Ovary (tissue), 9 donors: ENCODE data around the gene NFATC3. TPM values are rescaled to one million over a fixed set of nuclear protein-coding genes. Genes with fewer than 3 reads are reported as not detected.

ENCODE experiments used
- DNase-seq, 5 donors: peaks; one replicate each; pipeline ENCODE4 v3.0.0-alpha.2; 2019 to 2020
- H3K27ac ChIP-seq, 2 donors: fragments of 200-600 bp; one replicate each; pipeline versions ENCODE4 v1.5.1 to v1.8.0; 2019 to 2022
- H3K27me3 ChIP-seq: fragments of 200-600 bp; one replicate; pipeline ENCODE4 v1.8.0; 2022
- H3K36me3 ChIP-seq: fragments of 200-600 bp; sonication (generic); one replicate; pipeline ENCODE4 v1.5.1; 2019
- H3K4me1 ChIP-seq: one replicate; pipeline ENCODE4 v1.8.1; 2013; ENCODE audit warnings: mild to moderate bottlenecking, moderate library complexity; ENCODE audit not compliant: insufficient read depth
- H3K4me3 ChIP-seq: fragments of 200-600 bp; sonication (generic); one replicate; pipeline ENCODE4 v1.5.1; 2017
- H3K9me3 ChIP-seq, 2 donors: fragments of 200-600 bp in 1 of 2; sonication (generic) in 1 of 2; one replicate each; pipeline versions ENCODE4 v1.5.1 to v1.8.1; 2013 to 2019; ENCODE audit warnings: mild to moderate bottlenecking in 1 of 2, moderate library complexity in 1 of 2
- CTCF ChIP-seq, 3 donors: fragments of 450-650 bp in 2 of 3; fragments of 200-600 bp in 1 of 3; IDR thresholded peaks; one replicate each; pipeline versions ENCODE4 v1.5.1 to v1.8.0; 2016 to 2022; ENCODE audit warnings: antibody characterized with exemption in 3 of 3, mild to moderate bottlenecking in 1 of 3
- EP300 ChIP-seq: sonication (generic); formaldehyde crosslinking; IDR thresholded peaks from one replicate; pipeline ENCODE4 v1.6.1; 2017; ENCODE audit warnings: antibody characterized with exemption
- POLR2A ChIP-seq: fragments of 450-650 bp; IDR thresholded peaks from one replicate; pipeline ENCODE4 v1.6.1; 2017; ENCODE audit warnings: antibody characterized with exemption, mild to moderate bottlenecking, moderate library complexity
- WGBS, 3 donors: extraction: QIAGEN DNeasy Blood & Tissue Kit in 1 of 3; methylation state at CpG; one replicate each; pipeline versions ENCODE4 v1.1.5 to v1.1.7; 2013 to 2017; 5-methylcytosine and 5-hydroxymethylcytosine counted together
- intact Hi-C, 4 donors: fragments of 100-400 bp; cut with DNase I; formaldehyde crosslinking; loops; one replicate each; pipeline versions ENCODE4 v1.11.0 to v1.15.1; 2022 to 2023
- polyA plus RNA-seq, 2 donors: library from polyadenylated mRNA; stranded (reverse); fragments of 200-250 nt in 1 of 2; fragments of 350-450 nt in 1 of 2; fragmentation: Illumina TruSeq in 1 of 2; extraction: RNeasy Lipid Tissue Mini Kit (QIAGEN cat#74804) in 1 of 2; gene quantifications; one replicate each; pipeline ENCODE4 v1.2.3, GENCODE V29; 2013 to 2014
- total RNA-seq, 7 donors: library from RNA; depleted of rRNA in 2 of 7; stranded (reverse); fragments of >200 nt in 2 of 7; fragmentation: NEBNext Ultra II Directional in 3 of 7; extraction: Animal tissue kit (Norgen Biotek cat#: 25700) in 3 of 7; gene quantifications; one replicate each; pipeline versions ENCODE4 v1.1.0 to v1.2.4, GENCODE V29; 2016 to 2023
- donor health status: DM: no; HTN: no; CAD: no; lungs with moderate emphysema.
- donor health status: DM: no; HTN: no; CAD: no.
- donor health status: Bipolar disorder and iron deficiency.
- donor health status: DM: yes; HTN: yes; CAD: no.
- donor health status: DM: no; HTN: no; CAD: no.
- donor health status: DM: yes; HTN: yes; CAD: no.

NFATC3 gene
- total and polyA plus RNA-seq, 9 donors, result 12.5 to 77.1 (median 43.6) TPM

GRCh38 chr16:68041783-68042182, 43.4 kb upstream of the NFATC3 start:
- no peak for DNase-seq
- H3K4me3 ChIP-seq, result no peak overlapping the region
- H3K27me3 ChIP-seq, result no peaks in the 10 kb centered on the region
- H3K36me3 ChIP-seq, result no peaks in the 10 kb centered on the region
- no peak overlapping the region for H3K27ac ChIP-seq
- intact Hi-C loops, result loop anchor here in 2 of 4 donors (5.0 kb wide), 2 partner anchors 49 to 224 kb away; no protein-coding TSS in a partner anchor
- no peaks in the 10 kb centered on the region for H3K9me3 ChIP-seq
- H3K4me1 ChIP-seq, result no peaks in the 10 kb centered on the region
- 88 to 98% (median 95%) methylated on average over 2 of the region's 2 CpGs for WGBS, 3 donors
- TF ChIP-seq EP300, result no peak
- no peak for TF ChIP-seq CTCF (IDR thresholded peaks at IDR 0.05)
- TF ChIP-seq POLR2A, result no peak

GRCh38 chr16:68046106-68046505, 39.1 kb upstream of the NFATC3 start:
- TF ChIP-seq POLR2A (no peak), CTCF (IDR thresholded peaks at IDR 0.05) (no peak), EP300 (no peak)
- peak in 1 of 5 donors; percentile 4 for DNase-seq
- no peak overlapping the region for H3K27ac ChIP-seq
- intact Hi-C loops, result no loop called here
- no peaks in the 10 kb centered on the region for H3K4me1 ChIP-seq
- H3K4me3 ChIP-seq, result no peak overlapping the region
- WGBS, 3 donors, result 64 to 77% (median 75%) methylated on average over 7 of the region's 7 CpGs
- no peaks in the 10 kb centered on the region for H3K36me3 ChIP-seq
- no peaks in the 10 kb centered on the region for H3K9me3 ChIP-seq
- no peaks in the 10 kb centered on the region for H3K27me3 ChIP-seq

GRCh38 chr16:68047987-68048386, 37.2 kb upstream of the NFATC3 start:
- TF ChIP-seq CTCF (IDR thresholded peaks at IDR 0.05) (no peak), EP300 (no peak)
- H3K4me1 ChIP-seq, result no peaks in the 10 kb centered on the region
- no peak overlapping the region for H3K27ac ChIP-seq
- intact Hi-C loops, result no loop called here
- no peak overlapping the region for H3K4me3 ChIP-seq
- H3K9me3 ChIP-seq, result no peaks in the 10 kb centered on the region
- DNase-seq, result no peak
- no peaks in the 10 kb centered on the region for H3K27me3 ChIP-seq
- H3K36me3 ChIP-seq, result no peaks in the 10 kb centered on the region
- WGBS, 3 donors, result 86 to 94% (median 89%) methylated on average over 2 of the region's 2 CpGs

- intact Hi-C loops, result no loop called here
- WGBS, 3 donors, result 93 to 100% (median 95%) methylated on average over 2 of the region's 2 CpGs
- no peaks in the 10 kb centered on the region for H3K9me3 ChIP-seq
- H3K4me3 ChIP-seq, result no peak overlapping the region
- TF ChIP-seq EP300 (no peak), CTCF (IDR thresholded peaks at IDR 0.05) (no peak), POLR2A (no peak)
- no peak overlapping the region for H3K27ac ChIP-seq
- H3K4me1 ChIP-seq, result no peaks in the 10 kb centered on the region
- H3K36me3 ChIP-seq, result no peaks in the 10 kb centered on the region
- H3K27me3 ChIP-seq, result no peaks in the 10 kb centered on the region
- peak in 1 of 5 donors; percentile 1 for DNase-seq
These were observed 35.7 kb upstream of the NFATC3 start for GRCh38 chr16:68049449-68049848.

- Histone ChIP-seq H3K27me3 (no peaks in the 10 kb centered on the region), H3K4me1 (no peaks in the 10 kb centered on the region), H3K27ac (no peak overlapping the region), H3K4me3 (no peak overlapping the region), H3K9me3 (no peaks in the 10 kb centered on the region), H3K36me3 (no peaks in the 10 kb centered on the region)
- DNase-seq, result no peak
- TF ChIP-seq EP300, result no peak
- no peak for TF ChIP-seq POLR2A
- TF ChIP-seq CTCF (IDR thresholded peaks at IDR 0.05), result no peak
- intact Hi-C loops, result no loop called here
- WGBS, 3 donors, result 87 to 94% (median 89%) methylated on average over 3 of the region's 3 CpGs
These were observed 29.8 kb upstream of the NFATC3 start for GRCh38 chr16:68055395-68055794.
